Activated CD4-positive, alpha-beta T cell treated with anti-CD3 and anti-CD28 coated beads for 48 hours (primary cell): ENCODE data around the gene TRMT10B.

Experiments used
- DNase-seq: peaks from one replicate; pipeline ENCODE4 v3.0.0-alpha.2; 2020

Gene TRMT10B, protein sequence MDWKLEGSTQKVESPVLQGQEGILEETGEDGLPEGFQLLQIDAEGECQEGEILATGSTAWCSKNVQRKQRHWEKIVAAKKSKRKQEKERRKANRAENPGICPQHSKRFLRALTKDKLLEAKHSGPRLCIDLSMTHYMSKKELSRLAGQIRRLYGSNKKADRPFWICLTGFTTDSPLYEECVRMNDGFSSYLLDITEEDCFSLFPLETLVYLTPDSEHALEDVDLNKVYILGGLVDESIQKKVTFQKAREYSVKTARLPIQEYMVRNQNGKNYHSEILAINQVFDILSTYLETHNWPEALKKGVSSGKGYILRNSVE

DNA sequence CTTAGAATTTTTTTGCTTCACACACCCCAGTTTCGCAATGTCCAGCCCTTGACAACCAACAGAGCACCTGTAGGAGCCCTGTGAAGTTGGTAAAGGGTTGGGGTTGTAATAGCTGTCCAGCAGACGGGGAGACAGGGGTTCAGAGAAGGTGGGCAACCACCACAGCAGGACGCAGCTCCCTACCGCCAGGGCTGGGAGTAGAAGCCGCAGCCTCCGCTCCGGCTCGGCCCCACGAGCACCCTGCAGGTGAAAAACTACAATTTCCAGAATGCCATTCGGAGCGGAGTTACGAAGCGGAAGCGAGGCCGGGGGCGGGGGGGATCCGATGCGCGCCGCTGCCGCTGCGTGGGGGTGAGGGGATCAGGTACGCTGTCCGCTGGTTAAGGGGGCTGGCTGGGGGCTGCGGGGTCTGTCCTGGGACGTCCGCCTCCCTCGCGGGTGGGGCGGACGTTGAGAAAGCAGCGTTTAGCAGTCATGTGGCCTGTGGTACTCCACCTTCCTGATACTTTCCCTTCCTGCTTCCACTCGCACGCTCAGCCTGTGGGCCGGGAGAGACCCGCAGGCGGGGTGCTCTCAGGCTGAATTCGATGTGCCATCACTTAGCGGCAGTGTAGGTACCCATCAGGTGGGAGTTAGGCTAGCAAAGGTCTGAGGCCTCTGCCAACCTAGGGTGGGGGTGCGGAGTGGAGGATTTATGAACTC, at the start of gene TRMT10B:
TSS of gene TRMT10B (plus strand) at position 317 of the 702 bp plus-strand sequence. CDS start 8,127 bp downstream, outside the sequence.
- peak; percentile 83 for DNase-seq

DNA sequence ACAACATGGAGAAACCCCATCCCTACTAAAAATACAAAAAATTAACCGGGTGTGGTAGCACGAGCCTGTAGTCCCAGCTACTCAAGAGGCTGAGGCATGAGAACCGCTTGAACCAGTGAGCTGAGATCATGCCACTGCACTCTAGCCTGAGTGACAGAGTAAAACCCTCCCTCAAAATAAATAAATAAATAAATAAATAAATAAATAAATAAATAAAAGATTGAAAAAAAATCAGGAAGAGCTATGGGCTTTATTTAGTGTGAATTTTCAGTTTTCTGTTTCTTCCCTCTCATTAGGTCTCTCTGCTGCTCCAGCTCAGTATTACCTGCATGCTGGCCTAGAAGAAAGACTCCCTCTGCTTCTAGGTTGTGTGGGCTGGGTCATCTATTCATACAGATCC, 47.8 kb upstream of the TRMT10B start:
- DNase-seq = no peak

DNA sequence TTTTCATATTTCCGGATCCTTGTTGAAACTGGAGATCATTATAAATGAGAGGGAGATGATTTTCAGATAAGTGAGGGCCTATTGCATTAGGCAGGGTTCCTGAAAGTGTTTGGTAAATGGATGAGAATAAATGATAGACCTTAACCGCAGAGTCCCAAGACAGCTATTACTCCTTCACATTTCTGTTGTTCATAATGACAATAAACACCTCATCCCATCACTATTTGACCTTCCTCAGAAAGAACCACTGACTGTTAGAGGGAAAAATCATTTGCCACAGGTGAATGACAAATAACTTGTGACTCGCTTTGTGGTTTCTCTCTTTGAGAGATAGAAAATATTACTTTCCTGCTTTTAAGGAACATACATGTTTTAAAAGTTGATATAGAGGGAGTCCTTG, 47.3 kb upstream of the TRMT10B start:
- DNase-seq = no peak

DNA sequence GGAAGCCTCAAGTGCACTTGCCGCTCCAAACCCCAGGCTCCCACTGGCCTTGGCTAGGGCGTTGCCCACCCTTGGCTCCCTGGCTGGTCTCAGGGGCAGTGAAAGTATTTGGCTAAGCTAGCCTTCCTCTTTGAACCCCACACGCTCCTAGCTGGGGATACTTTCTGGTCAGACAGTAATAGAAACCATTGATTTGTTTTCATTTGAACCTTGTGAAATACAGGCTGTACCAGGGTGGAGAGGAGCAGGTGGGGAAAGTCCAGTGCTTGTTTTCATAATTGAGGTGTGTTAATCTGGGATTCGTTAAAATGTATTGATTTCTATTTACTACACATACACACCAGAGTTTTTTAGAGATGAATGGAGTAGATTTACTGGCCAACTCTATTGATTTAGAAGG, 45.9 kb upstream of the TRMT10B start:
- DNase-seq = no peak

DNA sequence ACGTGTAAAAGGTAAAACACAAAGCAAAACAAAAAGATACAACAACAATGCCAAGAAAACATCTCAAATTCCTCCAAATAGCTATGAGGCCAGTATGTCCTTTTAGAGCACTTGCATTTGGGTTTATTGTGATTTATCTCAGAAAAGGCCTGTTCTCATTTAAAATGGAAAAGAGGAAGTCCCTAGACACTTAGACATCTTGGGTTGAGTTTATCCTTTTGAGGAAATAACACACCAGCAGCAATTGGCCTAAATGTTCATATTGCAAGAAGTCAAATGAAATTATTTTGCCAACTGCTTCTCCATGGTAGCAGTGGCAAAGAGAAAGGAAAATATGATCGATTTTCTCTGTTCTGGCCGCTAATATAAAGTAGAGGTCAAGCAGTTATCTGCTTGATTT, 43.6 kb upstream of the TRMT10B start:
- DNase-seq = no peak

DNA sequence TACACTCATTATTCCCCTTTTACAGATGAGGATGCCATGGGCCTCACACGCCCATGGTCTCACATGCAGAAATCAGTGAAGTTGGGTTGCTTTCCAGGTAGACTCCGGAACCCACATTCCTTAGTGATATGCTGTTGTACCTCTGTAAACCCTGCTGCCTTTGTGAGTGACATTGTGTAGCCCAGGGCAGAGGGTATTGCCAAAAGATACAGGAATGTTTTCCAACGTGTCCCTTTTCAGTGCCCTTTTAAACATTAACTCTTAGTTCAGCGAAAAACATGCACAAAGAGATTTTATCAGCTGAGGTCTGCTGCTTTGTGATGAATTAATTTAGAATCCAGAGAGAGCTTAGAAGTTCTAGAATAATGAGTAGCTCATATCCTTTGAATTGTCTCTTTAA, 38.3 kb upstream of the TRMT10B start:
- no peak for DNase-seq

DNA sequence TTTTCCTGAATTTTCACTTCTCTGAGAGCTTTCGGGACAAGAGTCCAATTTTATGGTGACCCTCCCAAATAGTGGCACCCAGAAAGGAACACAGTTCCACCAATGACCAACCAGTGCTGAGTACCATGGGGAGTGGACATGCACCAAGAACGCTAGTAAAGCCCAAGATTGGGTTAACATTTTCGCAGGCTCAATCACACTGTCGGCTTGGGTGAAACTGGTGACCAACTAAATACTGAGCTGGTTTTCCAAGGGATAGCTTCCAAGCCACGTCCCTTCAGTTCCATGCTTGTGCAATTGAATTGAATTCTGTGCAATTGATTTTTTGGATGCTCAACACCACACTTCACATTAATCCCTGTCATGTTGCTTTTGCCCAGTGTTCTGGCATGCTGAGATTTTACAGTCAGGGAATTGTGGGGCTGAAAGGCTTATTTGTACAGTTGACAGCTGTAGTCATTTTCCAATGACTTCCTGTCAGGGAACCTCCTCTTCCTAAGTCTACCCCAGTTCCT, 37.6 kb upstream of the TRMT10B start:
- DNase-seq = no peak

DNA sequence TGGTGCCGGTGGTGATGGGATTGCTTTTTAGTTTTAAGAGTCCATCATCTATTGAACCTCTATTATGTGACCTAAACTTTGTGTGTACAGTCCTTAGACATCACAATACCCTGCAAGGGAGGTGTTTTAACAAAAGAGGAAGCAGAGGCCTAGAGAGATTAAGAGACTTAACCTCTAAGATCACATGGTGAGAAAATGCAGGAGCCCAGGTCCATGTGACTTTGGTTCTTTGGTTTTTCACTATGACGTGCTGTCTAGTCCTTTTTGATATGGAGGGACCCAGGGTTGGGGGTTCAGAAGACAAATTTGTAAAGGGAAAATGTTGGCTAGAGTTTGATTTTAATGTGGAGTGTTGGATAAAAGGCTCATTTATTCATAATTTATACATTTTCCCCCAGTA, 34.1 kb upstream of the TRMT10B start:
- no peak for DNase-seq

DNA sequence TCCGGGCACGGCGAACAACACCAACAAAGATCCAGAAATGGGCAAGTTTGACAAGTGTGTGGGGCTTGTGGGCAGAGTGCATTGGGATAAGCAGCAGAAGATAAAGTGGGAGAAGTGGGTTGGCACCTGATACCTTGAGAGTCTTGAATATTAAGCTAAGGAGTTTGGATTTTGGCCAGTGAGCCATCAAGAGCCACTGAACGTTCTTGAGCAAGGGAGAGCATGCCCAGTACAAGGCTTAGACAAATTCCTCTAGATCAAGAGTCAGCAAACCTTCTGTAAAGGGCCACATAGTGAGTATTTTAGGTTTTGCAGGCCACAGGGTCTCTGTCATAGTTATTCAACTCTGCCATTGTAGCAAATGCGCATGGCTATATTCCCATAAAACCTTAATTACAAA, 26.6 kb upstream of the TRMT10B start:
- no peak for DNase-seq

DNA sequence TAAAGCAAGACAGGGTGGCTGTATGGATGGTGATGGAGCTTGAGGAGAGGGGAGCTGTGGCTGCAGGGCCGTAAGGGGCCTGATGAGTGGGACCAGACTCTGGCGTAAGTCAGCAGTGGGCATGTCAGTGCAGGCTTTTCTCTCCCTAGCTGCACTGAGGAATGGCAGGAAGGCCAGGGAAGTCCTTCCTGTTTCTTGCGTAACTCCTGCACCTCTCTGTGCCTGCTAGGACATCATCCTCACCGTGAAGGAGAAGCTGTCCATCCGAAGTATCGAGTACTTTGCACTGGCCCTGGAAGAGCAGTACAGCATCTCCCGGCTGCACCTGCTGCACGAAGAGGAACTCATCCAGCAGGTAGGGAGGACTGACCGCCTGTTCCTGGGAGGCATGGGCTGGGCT, 24.1 kb upstream of the TRMT10B start:
- no peak for DNase-seq

DNA sequence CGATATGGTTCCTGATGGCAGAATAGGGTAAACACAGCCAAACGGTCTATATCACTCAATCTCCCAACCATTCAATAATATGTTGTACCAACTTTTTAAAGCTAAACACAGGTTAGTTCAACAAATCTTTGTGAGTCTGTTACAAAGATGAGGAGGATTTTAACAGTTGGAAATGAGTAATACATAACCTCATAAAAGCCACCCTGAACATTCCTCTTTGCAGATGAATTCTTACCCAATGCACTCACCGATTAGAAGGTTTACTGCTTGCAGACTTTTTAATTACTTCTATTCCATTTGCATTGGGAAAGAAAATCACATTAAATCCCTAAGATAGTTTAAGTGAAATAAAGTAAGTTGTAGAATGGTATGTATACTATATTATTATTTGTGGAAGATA, 23.3 kb upstream of the TRMT10B start:
- no peak for DNase-seq

DNA sequence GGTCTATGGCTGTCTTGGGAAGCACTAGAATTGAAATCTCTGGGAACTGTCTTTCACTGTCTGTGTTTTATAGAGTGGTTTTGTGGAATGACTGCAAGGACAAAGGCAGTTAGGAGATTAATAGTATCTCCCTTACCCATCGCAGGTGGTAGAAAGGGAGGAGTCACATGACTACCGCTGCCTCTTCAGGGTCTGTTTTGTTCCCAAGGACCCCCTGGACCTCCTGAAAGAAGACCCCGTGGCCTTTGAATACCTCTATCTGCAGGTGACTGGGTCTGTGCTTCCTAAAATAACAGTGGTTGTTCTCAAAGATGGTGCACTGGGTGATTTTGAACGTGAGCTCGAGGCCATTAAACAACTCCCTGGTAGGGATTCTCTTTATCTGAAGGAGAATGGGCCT, 22.8 kb upstream of the TRMT10B start:
- DNase-seq = no peak

DNA sequence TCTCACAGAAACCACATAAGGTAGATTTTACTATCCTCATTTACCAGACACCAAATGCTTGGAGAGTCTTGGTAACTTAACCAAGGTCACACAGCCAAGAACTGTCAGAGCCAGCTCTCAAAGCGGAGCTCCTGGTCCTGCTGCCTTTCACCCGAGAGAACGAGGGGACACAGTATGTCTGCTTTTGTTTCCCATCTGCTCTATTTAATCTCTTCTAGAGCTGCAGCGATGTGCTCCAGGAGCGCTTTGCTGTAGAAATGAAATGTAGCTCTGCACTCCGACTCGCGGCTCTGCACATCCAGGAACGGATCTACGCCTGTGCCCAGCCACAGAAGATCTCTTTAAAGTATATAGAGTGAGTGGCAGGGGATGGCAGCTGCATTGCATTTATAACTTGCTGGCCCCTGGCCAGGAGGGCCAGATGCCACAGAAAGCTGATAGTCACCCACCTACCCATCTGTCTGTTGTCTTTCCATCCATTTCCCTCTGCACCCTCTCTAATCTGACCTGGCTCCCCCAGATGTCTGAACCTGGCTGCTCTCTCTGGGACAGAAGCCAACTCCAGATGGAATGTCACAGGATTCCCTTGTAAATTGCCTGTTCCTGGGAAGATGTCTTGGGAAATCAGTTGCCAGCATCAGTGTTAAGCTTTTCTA, 21.4 kb upstream of the TRMT10B start:
- no peak for DNase-seq

DNA sequence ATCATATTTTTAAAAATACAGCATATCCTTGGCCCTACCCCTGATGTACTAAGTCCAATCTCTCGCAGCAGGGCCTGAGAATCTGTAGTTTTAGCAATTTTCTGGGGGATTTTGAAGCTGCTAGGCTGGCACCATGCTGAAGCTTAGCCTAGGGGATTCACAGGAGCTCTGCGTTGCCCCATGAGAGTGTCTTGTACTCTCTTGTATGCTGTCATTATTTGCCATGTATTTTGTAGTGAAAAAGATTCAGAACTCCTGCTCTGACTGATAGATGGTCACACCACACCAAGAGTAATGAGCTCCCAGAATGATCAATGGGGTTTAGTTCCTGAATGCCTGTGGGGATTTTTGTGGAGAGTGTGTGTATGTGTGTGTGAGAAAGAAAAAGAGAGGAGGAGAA, 20.7 kb upstream of the TRMT10B start:
- DNase-seq = no peak

DNA sequence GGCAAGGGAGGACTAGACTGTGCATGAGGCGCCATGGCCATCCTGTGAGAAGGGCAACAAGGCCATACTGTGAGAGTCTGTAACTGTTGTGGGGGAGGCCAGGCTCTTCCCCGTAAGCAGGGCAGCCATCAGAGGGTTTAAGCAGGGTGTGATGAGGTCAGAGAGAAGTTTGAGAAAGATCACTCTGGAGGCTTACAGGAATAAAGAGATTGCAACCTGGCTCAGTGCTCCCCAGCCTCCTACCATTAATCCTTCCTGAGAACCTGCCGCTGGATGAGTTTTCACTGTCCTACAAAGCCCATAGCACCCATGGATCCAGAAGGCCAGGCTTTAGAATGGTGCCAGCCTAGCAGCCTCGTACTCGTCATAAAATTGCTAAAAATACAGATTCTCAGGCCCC, 14.4 kb upstream of the TRMT10B start:
- no peak for DNase-seq

DNA sequence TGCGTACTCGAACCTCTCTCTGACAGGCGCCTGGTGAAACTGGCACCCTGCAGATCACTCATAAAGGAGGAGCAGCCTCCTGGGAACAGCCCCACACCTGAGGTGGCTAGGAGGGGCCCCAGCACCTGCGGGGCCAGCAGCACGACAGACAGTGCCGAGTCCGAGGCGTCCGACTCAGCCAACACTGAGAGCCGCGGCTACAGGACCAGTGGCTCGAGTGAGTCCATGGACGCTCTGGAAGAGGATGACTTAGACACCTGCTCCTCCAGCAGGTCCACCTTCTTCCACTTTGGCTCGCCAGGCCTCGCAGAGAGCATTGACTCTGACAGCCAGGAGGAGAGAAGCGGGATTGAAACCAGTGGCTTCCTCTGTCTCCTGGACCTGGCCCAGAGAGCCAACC, 13.5 kb upstream of the TRMT10B start:
- DNase-seq = no peak

DNA sequence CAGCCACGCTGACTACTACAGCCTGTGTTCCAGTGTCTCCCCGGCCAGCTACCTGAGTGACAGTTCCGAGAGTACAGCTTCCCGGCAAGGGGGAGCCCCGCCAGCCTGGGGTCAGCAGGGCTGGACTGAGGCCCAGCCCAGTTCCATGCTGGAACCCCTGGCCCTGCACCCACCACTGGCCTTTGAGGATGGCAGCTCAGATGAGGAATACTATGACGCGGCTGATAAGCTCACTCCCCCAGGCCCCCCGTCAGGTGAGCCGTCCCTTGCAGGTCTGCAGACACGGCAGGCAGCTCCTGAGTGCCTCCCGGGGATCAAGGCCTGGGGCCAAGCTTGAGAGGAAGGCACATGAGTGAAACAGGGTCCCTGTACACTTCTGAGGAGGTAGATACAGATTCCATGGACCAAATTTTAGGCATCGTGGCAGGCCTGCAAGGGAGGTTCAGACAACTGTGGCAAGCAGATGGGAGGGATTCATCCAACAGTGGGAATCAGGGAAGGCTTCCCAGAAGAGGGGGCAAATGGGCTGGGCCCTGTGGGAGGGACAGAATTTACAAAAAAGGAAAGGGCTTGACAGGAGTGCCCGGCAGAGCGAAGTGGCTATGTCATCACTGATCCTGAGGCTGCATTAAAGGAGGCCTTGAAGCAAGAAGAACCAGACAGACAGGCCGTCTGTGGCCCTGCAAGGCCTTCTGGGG, 12.8 kb upstream of the TRMT10B start:
- no peak for DNase-seq

DNA sequence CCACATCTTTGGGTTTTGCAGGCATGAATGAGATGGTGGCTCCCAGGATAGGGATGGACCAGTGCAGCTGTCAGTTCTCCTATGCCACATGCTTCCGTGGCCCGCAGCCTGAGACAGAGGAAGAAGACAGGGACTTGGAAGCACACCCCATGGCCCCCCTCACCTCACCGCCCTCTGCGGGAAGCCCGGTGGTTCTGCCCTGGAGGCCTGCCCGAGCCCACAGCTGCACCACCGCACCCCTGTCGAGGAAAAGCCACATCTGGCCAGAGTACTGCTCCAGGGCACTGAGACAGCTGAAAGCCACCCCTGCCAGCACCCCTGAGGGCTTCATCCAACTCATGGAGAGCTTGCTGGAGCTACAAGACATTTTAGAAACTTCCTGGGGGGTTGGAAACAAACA, 7.6 kb upstream of the TRMT10B start:
- DNase-seq = no peak

DNA sequence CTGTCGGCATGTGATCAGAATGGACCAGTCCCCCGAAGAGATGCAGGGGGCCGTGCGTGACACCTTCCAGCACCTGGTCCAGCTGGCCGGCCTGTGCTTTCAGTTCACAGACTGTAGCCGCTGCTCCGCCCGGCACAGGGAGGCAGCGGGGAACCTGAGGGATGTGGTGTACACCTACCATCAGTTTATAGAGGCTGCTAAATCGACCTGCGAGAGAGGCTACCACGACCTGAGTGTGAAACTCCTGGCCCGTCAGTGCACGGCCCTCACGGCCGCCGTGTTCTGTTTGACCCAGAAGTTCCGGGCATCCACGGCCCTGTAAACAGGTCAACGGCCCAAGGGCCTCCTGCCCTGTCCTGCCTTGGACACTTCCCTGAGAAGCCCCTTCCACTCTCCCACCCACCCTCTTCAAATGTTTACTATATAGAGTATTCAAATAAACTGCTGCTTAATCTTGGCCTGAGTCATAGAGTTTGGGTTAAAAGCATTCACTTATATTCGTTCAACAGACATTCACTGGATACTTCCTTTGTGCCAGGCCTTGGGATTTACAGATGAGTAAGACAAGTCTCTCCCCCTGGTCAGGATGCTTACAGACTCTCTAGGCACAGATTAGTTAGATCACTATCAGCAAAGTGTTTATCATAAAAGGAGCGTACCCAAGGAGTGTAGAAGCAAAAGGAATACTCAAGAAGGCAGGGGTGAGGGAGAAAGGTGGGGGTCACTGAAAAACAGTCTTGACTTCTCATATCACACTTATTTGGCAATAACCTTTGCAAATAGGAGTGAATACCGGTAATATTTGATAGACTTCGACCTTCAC, 6.9 kb upstream of the TRMT10B start:
- DNase-seq = no peak

DNA sequence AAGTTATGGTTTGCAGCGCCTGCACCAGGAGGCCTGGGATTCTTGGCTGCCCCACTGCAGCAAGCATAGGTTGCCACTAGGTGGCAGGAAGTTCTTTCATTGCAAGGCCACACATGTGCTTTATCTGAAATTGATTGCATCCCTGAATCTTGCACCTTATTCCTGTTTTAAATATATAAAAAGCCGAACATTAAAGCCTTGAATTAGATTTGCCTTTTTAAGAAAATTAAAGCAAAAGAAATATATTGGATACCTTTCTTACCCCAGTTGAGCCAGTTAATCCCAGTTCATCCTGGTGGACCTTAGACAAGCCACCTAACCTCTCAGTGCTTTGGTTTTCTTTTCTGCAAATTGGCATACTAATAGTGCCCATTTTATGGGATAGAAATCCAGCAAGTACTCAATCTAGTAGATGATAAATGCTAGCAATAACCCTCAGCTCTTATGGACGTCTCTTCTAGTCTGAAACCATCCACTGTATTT, 6.3 kb upstream of the TRMT10B start:
- DNase-seq = peak; percentile 75

DNA sequence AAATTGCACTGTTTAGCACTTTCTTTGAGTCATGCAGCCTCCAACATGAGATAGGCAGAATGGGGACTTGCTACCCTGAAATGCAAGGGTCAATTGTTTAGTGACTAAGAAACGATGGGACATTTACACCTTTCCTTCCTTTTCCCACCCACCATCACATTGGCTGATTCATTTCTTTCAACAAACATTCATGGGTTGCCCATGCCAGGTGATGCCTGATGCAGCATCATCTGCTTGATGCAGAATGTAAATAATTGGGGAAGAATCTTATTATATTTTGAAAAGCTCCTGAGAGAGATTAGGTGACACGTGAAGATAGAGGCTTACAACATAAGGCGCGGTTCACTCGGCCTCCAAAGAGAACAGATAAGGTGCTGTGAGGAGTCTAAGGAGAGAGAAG, 4.5 kb upstream of the TRMT10B start:
- DNase-seq = no peak

DNA sequence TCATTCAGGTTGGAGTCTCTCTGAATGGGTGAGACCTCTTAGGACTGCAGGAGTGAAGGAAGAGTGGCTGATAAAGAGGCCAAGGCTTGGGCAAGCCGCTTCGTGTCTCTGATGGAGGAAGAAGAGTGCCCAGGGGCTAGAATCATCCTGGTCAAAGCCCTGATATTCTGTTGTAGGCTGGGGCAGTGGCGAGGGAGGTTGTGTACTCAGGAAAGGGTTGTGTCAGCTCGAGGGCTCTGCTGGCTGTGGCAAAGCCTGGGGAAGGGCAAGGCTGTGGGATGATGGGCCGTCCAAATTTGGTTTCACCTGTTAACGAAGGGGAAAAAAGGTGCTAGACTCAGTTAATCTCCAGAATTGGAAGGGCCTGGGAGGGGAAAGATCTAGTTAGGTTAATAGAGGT, 2.4 kb upstream of the TRMT10B start:
- DNase-seq = no peak
